GM13976 (cell line): ENCODE data around the gene PHEX.
A peak's percentile ranks its signal among the peaks of the same experiment; 100 is the strongest.

Source experiments
- DNase-seq: peaks from one replicate; pipeline ENCODE4 v3.0.0; 2012; ENCODE audit warnings: low spot score
- in situ Hi-C: fragments of 300-500 bp; cut with MboI; formaldehyde crosslinking; loops from one replicate; pipeline ENCODE4 v1.12.0; 2022; ENCODE audit warnings: low sequenced_read_pairs, mixed read lengths, inconsistent platforms; ENCODE audit not compliant: unreplicated experiment
- TF ChIP-seq, protein P1 (sequence below): IDR thresholded peaks from 2 replicates; pipeline ENCODE4 v1.5.1; 2012; ENCODE audit warnings: borderline replicate concordance, mild to moderate bottlenecking; ENCODE audit not compliant: insufficient read depth; ENCODE audit errors: extremely low read depth, missing control alignments, control extremely low read depth

PHEX gene

GRCh38 chrX:22124098-22124497 lies 92.0 kb downstream of the PHEX start:
- in situ Hi-C loops: no loop called here
- no peak for DNase-seq
- TF ChIP-seq, protein P1, sequence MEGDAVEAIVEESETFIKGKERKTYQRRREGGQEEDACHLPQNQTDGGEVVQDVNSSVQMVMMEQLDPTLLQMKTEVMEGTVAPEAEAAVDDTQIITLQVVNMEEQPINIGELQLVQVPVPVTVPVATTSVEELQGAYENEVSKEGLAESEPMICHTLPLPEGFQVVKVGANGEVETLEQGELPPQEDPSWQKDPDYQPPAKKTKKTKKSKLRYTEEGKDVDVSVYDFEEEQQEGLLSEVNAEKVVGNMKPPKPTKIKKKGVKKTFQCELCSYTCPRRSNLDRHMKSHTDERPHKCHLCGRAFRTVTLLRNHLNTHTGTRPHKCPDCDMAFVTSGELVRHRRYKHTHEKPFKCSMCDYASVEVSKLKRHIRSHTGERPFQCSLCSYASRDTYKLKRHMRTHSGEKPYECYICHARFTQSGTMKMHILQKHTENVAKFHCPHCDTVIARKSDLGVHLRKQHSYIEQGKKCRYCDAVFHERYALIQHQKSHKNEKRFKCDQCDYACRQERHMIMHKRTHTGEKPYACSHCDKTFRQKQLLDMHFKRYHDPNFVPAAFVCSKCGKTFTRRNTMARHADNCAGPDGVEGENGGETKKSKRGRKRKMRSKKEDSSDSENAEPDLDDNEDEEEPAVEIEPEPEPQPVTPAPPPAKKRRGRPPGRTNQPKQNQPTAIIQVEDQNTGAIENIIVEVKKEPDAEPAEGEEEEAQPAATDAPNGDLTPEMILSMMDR: no peak

- DNase-seq: no peak
- in situ Hi-C loops: no loop called here
Observed at GRCh38 chrX:22125481-22125880, 93.4 kb downstream of the PHEX start.

DNA sequence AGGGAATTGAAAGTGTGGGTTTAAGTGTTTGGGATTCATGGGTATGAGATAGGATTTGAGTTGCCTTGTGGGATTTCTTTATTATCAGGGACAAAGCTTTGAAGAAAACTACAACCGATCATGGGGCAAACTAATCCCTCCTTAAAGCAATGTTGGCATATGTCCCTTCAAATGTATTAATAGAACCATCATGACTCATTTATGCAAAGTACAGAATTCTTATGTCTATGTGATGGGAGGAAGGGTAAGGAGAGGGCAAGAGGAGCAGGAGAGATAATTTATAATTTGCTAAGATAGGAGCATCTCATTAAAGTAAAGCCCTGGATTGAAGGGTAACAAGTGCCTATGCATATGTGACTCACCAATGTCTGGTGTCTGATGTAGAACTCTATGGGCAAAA lies 94.2 kb downstream of the PHEX start:
- no peak for DNase-seq
- in situ Hi-C loops: no loop called here
- TF ChIP-seq, protein P1: no peak

More at GRCh38 chrX:22125481-22125880, 93.4 kb downstream of the PHEX start:
- TF ChIP-seq, protein P1: no peak

GRCh38 chrX:22128961-22129360 lies 96.8 kb downstream of the PHEX start:
- in situ Hi-C loops: no loop called here

GRCh38 chrX:22134681-22135080 lies 102.6 kb downstream of the PHEX start:
- in situ Hi-C loops: no loop called here
- TF ChIP-seq, protein P1: no peak
- no peak for DNase-seq

More at GRCh38 chrX:22128961-22129360, 96.8 kb downstream of the PHEX start:
- no peak for DNase-seq
- TF ChIP-seq, protein P1: no peak

DNA sequence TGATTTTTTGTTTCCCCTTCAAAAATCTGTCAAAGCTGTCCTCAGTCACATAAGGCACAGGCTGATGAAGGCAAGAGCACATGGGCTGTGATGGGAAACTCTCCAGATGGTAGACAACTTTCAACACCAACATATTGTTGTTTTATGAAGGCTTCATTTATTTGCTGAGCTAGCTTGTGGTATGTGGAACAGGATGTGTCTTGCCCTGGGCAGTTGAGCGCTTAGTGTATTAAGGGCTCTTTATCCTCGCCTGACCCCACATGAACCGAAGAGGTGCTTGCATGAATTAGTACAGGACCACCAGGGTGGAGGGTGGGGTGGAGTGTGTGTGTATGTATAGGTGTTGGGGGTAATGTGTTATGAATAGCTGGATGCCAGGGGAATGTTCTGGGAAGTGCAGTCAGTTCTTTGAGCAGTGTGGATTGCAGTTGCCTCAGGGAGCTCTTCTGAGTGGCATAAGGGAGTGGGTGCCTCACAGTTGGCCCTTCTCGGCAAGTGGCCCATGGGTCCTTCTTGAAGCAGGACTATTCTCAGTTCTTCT lies 103.1 kb downstream of the PHEX start:
- DNase-seq: no peak
- in situ Hi-C loops: no loop called here
- TF ChIP-seq, protein P1: no peak

- peak; percentile 21 for DNase-seq
- in situ Hi-C loops: no loop called here
- TF ChIP-seq, protein P1: peak; percentile 42
Observed at GRCh38 chrX:22135994-22136684, 104.0 kb downstream of the PHEX start.
